NAMALWA (cell line): ENCODE measurements around the gene VPS25.
A peak's percentile ranks its signal among the peaks of the same experiment; 100 is the strongest.
"Not testable (repeated sequence)": the region's sequence is repeated elsewhere in the genome, so short reads cannot be mapped to it uniquely, and the experiment has no call there.

ENCODE experiments used
- DNase-seq: peaks from one replicate; pipeline ENCODE4 v3.0.0-alpha.2; 2015; ENCODE audit warnings: low spot score

Gene VPS25

GRCh38 chr17:42773290-42774035, at the start of gene VPS25:
Gene VPS25 (plus strand): TSS chr17:42773449. CDS start chr17:42773476, 27 bp downstream.
- peak; percentile 87 for DNase-seq

GRCh38 chr17:42723636-42724035, 49.6 kb upstream of the VPS25 start:
- DNase-seq: no peak

- no peak for DNase-seq
Observed at GRCh38 chr17:42725143-42725542, 48.1 kb upstream of the VPS25 start.

- no peak for DNase-seq
Observed at GRCh38 chr17:42740699-42741098, 32.5 kb upstream of the VPS25 start.

- not testable (repeated sequence) for DNase-seq
Observed at GRCh38 chr17:42742916-42743315, 30.3 kb upstream of the VPS25 start.

- DNase-seq: no peak
Observed at GRCh38 chr17:42743595-42744282, 29.5 kb upstream of the VPS25 start.

- DNase-seq: peak; percentile 83
Observed at GRCh38 chr17:42744283-42744805, 28.9 kb upstream of the VPS25 start.

GRCh38 chr17:42744806-42745617, 28.2 kb upstream of the VPS25 start, which contains the start of gene EZH1:
Gene EZH1 (minus strand): TSS chr17:42745040. CDS start chr17:42728941, 16,099 bp downstream.
- peak; percentile 94 for DNase-seq

- DNase-seq: no peak
Observed at GRCh38 chr17:42748202-42748907, 24.9 kb upstream of the VPS25 start.

GRCh38 chr17:42748908-42749798, 24.1 kb upstream of the VPS25 start:
- no peak for DNase-seq

- DNase-seq: no peak
Observed at GRCh38 chr17:42750739-42751344, 22.4 kb upstream of the VPS25 start.

GRCh38 chr17:42751628-42752027, 21.6 kb upstream of the VPS25 start:
- no peak for DNase-seq

GRCh38 chr17:42754782-42755181, 18.5 kb upstream of the VPS25 start:
- no peak for DNase-seq

GRCh38 chr17:42759982-42760651, 13.1 kb upstream of the VPS25 start:
- peak; percentile 31 for DNase-seq

GRCh38 chr17:42760652-42761581, 12.3 kb upstream of the VPS25 start, which contains the start of gene RAMP2:
Gene RAMP2 (plus strand): TSS chr17:42761227. CDS start chr17:42761262, 35 bp downstream.
- no peak for DNase-seq

- DNase-seq: no peak
Observed at GRCh38 chr17:42761638-42762037, 11.6 kb upstream of the VPS25 start.

GRCh38 chr17:42766124-42766523, 7.1 kb upstream of the VPS25 start:
- DNase-seq: no peak

- DNase-seq: no peak
Observed at GRCh38 chr17:42767512-42767911, 5.7 kb upstream of the VPS25 start.
